GM12892 (cell line): ENCODE data around the gene P2RX7. TPM values are rescaled to one million over a fixed set of nuclear protein-coding genes. Genes with fewer than 3 reads are reported as not detected.
A peak's percentile ranks its signal among the peaks of the same experiment; 100 is the strongest.

Experiments
- DNase-seq: peaks from one replicate; pipeline ENCODE4 v3.0.0; 2011; ENCODE audit not compliant: insufficient read length
- FAIRE-seq: peaks from 2 replicates; lab custom pipeline; 2011; peaks lifted over from hg19 to GRCh38; lab: Jason Lieb, UNC
- POLR2A ChIP-seq: IDR thresholded peaks from 2 replicates; pipeline ENCODE4 v1.6.1; 2011; ENCODE audit warnings: low read depth, low read length, control low read depth
- POLR2AphosphoS5 ChIP-seq: IDR thresholded peaks from 2 replicates; pipeline ENCODE4 v1.6.1; 2011; ENCODE audit warnings: low read depth, low read length, control low read depth
- TAF1 ChIP-seq: IDR thresholded peaks from 2 replicates; pipeline ENCODE4 v1.6.1; 2011; ENCODE audit warnings: low read depth, mild to moderate bottlenecking, control low read depth, low read length, borderline replicate concordance
- polyA plus RNA-seq: library from polyadenylated mRNA; unstranded; fragments of >200 nt; gene quantifications from one replicate; pipeline ENCODE4 v1.2.1, GENCODE V29; 2012; ENCODE audit warnings: missing spikeins, inconsistent platforms; ENCODE audit not compliant: missing spikeins

Gene P2RX7
- 1.3 TPM for polyA plus RNA-seq

GRCh38 chr12:121132601-121133481, at the start of gene P2RX7:
P2RX7 (plus strand) TSS chr12:121132876; CDS start chr12:121132971, 95 bp downstream.
- DNase-seq (peak; percentile 48), FAIRE-seq (peak; percentile 58)
- TF ChIP-seq POLR2AphosphoS5, result no peak
- TF ChIP-seq POLR2A, result no peak
- TF ChIP-seq TAF1, result no peak

- FAIRE-seq, result no peak
Measured at GRCh38 chr12:121084229-121084628, 48.4 kb upstream of the P2RX7 start.

DNA sequence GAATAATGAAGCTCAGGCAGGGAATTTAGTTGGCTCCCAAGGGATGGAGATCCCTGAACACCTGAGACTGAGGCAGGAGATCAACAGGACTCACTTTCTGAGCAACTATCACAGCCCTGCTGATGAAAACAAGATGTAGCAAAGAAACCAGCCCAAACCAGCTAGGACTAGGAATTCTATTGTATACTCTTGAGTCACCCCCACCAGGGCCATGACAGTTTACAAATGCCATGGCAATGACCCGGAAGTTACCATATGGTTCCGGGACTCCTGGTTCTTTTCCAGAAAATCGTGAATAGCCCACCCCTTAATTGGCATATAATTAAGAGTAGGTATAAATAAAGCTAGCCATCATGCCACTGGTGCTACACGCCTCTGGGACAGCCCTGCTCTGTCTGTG, 47.6 kb upstream of the P2RX7 start:
- FAIRE-seq, result no peak
- no peak for TF ChIP-seq TAF1
- TF ChIP-seq POLR2A, result no peak
- TF ChIP-seq POLR2AphosphoS5, result no peak
- no peak for DNase-seq

More at GRCh38 chr12:121084229-121084628, 48.4 kb upstream of the P2RX7 start:
- TF ChIP-seq TAF1 (no peak), POLR2A (no peak), POLR2AphosphoS5 (no peak)
- no peak for DNase-seq

DNA sequence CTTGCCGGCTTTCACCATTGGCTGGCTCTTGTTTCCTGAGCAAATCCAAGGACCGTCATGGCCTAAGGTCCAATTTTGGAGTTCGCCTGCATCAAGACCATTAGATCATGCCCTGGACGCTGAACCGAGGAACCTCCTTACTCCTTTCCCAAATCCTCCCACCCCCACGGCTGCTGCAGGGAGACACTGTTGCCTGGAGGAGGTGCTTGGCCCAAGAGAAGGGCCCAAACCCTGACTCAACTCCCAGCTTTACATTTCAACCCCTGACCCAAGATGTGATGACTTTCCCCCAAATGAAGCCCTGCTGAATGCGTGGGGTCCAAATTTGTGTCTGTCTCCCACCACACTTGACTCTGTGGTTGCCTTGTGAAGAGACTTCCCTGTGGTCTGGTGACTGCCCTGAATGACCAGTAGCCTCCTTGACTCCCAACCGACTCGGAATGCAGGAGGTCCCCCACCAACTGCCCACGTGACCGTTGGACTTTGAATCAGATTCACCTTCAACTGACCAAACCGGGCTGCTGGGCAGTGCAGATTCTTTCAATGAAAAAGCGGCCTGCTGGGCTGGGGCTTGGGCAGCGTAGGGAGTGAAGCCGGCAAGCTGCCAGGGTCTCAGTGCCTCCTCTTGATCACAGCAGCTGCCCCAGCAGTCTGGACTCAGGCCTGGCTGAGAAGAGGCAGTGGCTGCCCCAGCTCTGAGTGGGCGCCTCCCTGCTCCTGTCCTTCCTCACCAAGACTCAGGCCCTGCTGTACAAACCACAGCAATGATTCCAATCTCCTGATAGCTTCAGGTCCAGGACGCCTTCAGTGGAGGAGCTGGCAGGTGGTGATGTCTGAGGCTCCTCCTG, 46.9 kb upstream of the P2RX7 start:
- no peak for FAIRE-seq
- TF ChIP-seq TAF1, result no peak
- no peak for TF ChIP-seq POLR2A
- TF ChIP-seq POLR2AphosphoS5, result no peak

DNA sequence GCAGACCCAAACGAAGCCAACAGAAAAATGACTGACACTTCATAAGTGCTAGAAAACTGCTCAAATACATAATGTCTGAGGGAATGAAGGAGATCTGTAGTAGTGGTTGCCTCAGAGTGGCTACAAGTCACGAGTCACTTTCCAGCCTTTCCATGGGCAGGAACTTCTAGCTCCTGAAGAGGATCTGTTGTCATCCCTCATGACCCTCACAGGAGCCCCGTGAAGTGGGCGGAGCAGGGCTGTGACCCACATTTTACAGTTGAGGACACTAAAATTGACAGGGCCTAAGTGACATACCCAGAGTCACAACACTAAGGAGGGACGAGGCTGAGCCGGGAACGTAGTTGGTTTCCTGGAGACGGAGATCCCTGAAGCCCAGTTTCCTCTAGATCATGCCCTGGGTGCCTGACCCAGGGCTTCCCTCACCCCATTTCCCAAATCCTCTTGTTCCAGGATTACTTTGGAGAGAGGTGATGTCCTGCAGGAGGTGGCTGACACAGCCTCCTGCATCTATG, 45.8 kb upstream of the P2RX7 start:
- no peak for TF ChIP-seq TAF1
- no peak for TF ChIP-seq POLR2AphosphoS5
- no peak for TF ChIP-seq POLR2A
- no peak for FAIRE-seq
- no peak for DNase-seq

More for the DNA sequence above, 46.9 kb upstream of the P2RX7 start:
- no peak for DNase-seq

DNA sequence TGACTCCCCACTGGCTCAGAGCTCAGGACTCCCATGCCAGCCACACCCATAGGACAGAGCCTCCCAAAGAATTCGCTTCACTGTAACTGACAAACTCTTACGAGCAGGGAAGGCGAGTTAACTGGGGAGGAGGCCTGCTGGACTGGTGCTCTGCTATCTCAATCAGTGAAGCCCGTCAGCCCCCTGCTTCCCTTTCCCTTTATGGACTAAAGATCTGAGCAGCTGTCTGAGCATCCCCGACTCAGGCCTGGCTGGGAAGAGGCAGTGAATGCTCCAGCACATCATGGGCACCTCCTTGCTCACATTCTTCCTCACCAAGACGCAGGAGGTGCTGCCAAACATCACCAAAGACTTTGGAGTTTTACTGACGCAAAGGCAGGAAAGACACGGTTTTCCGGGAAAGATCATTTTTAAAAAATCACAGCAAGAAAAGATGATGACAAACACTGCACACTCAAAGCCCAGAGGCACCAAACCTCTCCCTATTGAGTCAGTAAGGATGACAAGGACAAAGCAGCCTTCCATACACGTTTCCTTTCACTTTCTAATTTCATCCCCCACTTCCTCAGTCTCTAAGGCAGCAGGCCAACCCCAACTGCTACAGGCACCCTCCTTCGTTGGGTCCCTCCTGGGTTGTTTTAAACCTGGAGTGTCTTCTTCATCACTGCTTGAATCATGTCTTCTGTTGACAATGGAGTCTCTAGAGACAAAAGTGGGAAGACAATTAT, 45.0 kb upstream of the P2RX7 start:
- FAIRE-seq (peak; percentile 63), DNase-seq (no peak)
- TF ChIP-seq TAF1, result no peak
- TF ChIP-seq POLR2A, result no peak
- TF ChIP-seq POLR2AphosphoS5, result no peak

DNA sequence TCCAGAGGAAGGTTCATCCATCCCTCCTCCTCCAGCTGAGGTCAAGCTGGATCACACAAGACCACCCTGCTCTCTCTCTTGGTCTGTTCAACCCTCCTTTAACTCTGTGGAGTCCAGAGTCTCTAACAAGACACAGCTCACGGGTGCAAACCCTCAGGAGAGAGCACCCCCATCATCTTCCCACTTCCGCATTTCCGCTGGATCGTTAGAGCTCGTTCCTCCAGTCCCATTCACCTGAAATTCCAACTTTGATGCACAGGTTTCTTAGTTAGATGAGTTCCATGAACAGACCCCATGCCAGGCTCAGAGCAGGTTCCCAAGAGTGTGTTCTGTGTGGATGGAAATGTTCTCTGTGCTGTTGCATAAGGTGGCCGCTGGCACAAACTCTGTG, 44.5 kb upstream of the P2RX7 start:
- no peak for FAIRE-seq
- DNase-seq, result no peak
- TF ChIP-seq TAF1 (no peak), POLR2AphosphoS5 (no peak), POLR2A (no peak)

GRCh38 chr12:121089031-121089812, 43.5 kb upstream of the P2RX7 start:
- TF ChIP-seq POLR2AphosphoS5 (no peak), TAF1 (no peak), POLR2A (no peak)
- no peak for FAIRE-seq
- no peak for DNase-seq

DNA sequence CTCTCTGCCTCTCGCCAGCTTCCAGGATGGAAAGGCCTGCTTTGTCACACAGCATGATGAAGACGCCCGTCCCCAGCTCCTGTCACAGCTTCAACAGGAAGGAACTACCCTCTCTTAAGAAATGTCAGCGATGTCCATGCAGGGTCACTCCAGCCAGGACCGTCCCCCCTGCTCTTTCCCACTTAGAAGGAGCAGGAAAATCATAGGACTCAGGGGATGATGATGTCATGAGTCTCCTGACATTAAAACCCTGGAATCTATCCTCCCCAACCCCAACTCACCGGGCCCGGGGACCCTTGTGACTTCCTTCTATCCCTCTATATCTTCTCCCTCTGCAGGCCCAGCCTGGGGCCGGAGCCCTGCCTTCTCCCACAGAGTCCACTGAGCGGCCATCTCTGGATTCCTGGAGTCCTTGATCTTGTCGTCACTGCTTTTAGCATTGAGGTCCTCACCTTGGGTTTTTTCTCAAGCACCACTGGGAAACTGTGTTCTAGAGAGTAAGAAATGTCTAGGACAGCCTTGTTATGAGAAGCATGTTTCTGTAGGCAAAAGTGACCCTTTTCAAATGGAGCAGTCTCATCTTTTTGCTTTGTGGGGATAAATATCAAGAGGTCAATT, 42.8 kb upstream of the P2RX7 start:
- FAIRE-seq (no peak), DNase-seq (no peak)
- no peak for TF ChIP-seq TAF1
- no peak for TF ChIP-seq POLR2AphosphoS5
